GM18858 (cell line): ENCODE measurements around the gene MEPCE.

Source experiments
- ATAC-seq: cut with Tn5 transposase; IDR thresholded peaks from one replicate; pipeline ENCODE4 v1.9.1; 2021; ENCODE audit not compliant: unreplicated experiment

Gene MEPCE

DNA sequence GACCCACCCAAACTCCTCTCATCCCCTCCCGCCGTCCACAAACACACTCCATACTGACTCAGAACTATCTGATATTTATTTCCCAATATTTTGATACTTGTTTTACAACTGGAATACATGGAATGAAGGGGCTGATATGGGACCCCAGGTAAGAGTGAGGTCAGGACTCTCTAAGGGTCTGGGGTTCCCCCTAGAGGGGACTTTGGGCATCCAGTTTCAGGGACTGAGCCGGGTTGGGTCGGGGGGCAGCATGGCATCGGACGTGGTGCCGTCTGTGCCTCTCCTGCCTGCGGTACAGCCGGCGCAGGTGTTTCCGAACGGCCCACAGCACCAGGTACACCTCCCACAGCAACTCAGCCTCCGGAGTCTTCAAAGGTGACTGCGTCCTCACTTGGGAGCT lies 26.9 kb downstream of the MEPCE start:
- no peak for ATAC-seq

DNA sequence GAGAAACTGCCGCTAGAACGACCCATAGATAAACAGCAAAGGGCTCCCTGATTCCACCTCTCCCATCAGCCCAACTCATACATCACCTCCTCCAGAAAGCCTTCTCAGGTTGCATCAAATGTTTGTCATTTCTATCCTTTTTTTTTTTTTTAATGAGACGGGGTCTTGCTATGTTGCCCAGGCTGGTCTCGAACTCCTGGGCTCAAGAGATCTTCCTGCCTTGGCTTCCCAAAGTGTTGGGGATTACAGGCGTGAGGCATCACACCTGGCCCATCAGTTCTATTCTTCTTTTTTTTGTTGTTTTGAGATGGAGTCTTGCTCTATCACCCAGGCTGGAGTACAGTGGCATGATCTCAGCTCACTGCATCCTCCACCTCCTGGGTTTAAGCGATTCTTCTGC lies 27.4 kb downstream of the MEPCE start:
- no peak for ATAC-seq

DNA sequence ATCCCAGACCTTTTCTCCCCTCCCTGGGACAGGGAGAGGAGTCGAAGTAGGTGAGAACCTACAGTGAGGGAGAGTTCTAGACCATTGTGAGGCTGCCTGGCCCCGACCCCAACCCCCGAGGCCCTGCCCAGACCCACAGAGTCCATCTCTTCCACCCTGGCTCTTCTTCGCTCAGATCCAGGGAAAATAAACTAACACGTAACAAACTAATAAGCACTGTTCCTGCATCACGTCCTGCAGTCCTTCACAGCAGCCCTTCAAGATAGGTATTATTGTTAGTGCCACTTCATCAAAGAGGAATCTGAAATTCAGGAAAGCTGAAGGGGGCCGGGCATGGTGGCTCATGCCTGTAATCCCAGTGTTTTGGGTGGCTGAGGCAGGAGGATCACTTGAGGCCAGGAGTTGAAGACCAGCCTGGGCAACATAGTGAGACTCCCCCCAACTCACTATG lies 34.6 kb downstream of the MEPCE start, which contains the start of gene SPACDR:
Gene SPACDR (minus strand): TSS at position 51 of the 451 bp plus-strand sequence. CDS start 235 bp downstream, outside the sequence.
- ATAC-seq: no peak

- ATAC-seq: no peak
Observed at GRCh38 chr7:100464791-100465190, 35.2 kb downstream of the MEPCE start.

DNA sequence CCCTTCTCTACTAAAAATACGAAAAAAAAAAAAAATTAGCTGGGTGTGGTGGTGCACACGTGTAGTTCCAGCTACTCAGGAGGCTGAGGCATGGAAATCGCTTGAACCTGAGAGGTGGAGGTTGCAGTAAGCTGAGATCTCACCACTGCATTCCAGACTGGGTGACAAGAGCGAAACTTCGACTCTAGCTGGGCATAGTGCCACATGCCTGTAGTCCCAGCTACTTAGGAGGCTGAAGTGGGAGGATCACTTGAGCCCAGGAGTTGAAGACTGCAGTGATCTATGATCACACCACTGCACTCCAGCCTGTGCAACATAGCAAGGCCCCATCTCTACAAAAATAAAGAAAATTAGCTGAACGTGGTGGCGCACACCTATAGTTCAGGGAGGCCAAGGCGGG lies 35.7 kb downstream of the MEPCE start:
- no peak for ATAC-seq

- ATAC-seq: no peak
Observed at GRCh38 chr7:100465702-100466311, 36.2 kb downstream of the MEPCE start.

- ATAC-seq: no peak
Observed at GRCh38 chr7:100466653-100467605, 37.3 kb downstream of the MEPCE start.

- ATAC-seq: no peak
Observed at GRCh38 chr7:100467638-100468373, 38.2 kb downstream of the MEPCE start.

DNA sequence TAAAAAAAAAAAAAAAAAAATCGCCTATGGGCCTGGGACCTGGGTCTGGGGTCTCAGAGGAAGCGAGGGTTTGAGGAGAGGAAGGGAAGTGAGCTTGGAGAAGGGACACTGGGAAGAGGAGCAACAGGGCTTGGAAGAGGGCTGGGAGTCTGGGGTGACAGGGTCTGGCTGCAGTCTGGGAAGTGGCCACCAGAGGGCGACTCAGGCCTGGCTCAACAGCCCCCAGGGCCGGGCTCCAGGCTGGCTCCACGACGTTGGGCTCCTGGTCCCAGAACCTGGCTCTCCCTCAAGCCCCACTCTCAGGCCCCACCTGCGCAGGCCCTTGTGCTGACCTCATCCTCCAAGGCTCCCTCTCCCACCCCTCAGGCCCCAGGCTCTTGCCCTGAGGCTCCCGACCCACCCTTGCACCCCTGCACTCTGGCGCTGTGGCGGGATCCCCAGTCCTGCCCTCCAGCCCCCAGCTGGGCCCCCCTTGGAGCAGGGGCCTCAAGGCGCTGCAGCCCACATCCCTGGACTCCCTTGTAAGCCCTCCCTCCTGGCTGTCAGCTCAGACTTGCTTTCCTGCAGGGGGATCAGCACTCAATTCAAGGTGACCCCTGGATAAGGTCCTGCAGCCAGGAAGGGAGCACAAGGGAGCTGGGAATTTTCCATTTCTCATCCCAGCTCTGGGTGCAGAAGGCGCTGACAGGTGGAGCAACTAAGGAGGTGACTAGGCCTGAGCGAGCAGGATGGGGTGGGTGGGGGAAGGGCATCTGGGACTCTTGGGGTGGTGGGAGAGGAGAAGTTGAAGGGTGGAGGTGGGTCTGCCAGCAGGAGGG lies 39.8 kb downstream of the MEPCE start:
- no peak for ATAC-seq

- no peak for ATAC-seq
Observed at GRCh38 chr7:100471021-100471420, 41.4 kb downstream of the MEPCE start.

DNA sequence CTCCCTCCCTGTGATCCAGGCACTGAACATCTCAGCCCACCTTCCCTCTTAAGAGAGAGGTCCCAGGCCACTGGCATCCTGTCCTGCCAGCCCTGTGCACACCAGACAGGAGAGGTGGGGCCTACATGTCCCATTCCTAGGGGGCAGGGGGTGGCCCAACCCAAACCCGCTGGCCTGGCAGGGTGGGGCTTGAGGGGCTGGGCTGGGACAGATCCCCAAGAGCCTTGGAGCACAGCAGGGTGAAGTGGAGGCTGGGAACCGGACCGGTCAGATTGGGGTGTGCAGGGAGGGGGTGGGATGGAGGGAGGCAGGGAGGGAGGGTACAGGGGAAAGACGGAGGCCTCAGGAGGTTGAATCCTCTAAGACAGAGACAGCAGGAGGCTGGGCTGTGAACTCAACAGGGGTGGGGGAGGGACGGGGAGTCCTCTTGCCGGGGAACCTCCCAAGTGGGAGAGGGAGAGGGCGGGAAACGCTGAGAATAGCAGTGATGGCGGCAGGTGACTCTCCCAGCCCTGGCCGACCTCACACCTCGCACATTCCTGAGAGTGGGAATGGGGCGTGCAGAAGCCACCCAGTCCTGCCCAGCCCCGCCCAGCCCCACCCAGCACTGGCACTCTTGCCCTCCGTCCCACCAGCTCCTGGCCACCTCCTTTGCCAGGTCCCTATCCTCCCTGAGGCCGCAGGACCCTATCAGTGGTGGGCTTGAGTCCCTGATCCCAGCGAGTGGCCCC lies 42.7 kb downstream of the MEPCE start:
- ATAC-seq: no peak

DNA sequence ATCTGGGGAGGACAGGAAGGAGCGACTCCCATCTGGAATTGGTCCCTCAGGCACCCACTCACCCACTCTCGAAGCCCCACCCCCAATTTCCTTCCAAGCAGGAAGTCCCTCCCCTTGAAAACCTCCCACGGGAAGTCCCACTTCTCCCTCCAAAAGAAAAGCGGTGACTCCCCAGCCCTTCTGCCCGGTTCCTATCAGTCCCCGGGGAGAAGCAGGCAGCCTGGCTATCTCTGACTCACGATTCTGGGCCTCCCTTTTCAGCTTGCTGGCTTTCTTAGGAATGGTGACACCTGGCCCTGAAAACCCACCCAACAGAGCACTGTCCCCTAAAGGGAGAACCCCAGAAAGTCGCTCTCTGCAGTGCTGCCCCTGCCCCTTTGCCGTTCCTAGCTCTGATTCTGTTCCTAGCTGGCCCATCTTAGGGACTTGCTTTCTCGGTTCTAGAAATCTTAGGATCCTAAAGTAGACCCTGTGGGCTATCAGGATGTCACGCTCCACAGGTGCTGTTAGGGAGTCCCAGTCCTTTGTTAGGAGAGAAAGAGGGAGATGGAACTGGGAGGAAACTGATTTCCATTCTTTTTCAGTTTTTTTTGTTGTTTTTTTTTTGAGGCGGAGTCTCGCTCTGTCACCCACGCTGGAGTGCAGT lies 43.3 kb downstream of the MEPCE start:
- no peak for ATAC-seq

- no peak for ATAC-seq
Observed at GRCh38 chr7:100475549-100475948, 45.9 kb downstream of the MEPCE start.

GRCh38 chr7:100476101-100476780 lies 46.6 kb downstream of the MEPCE start:
- ATAC-seq: no peak

DNA sequence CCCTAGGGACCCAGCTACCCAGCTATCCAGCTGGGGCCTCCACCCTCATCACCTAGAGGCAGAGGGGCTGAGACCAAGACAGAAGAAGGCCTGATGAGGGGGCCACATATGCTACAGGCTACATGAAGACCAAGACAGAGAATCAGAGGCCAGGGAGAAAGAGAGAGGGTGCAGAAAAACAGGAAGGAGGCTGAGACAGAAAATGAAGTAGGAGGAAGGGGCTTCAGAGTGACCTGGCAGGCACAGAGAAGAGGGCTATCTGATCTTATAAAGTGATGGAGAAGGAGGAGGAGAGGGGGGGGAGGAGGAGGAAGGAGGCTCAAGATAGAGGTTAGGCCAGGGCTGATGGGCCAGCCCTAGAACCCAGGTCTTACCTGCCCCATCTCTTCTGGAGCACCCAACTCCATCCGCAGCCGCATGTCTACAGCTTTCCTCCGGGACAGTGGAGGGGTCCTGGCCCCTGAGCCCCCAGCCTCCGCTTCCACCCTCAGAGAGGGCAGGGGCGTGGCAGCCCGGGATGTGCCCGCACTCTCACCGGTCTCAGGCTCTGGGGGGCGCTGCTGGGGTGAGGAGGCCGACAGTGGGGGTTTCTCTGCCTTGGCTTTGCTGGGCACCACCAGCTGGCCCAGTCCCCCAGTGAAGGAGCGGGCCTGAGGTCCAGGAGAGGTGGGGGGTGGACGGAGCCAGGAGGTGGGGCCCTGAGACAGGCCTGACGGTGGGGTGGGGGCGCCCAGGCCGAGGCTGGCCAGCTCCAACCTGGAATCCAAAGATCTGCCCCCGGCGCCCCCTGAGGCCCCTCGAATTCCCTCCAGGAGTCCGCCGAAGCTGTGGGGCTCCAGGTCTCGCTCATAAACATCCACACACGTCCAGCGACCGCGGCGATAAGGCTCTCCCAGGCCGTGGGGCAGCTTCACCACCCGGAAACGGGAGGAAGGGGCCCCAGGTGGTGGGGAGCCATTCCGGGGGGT lies 47.6 kb downstream of the MEPCE start:
- no peak for ATAC-seq

DNA sequence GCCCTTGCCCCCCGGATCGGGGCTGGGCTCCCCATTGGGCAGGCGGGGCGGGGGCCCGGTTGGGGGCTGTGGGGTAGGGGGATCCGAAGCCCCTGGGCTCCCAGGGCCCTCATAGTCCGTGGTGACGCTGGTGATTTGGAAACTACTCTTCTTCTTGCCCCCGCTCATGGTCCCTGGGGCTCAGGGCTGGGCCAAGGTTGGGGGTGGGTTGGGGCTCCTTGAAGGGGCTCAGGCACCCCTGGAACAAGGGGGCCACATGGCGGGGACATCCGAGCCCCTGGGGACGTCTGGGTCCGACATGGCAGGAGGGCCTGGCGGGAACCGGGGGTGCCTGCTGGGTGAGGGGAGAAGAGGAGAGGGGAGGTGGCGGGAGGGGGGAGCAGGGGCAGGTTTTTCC lies 48.2 kb downstream of the MEPCE start:
- no peak for ATAC-seq

- ATAC-seq: peak; percentile 36
Observed at GRCh38 chr7:100478958-100479660, 49.5 kb downstream of the MEPCE start, which contains the start of gene TSC22D4. Gene TSC22D4, minus strand, starts transcription at chr7:100479214. Its CDS starts 1,176 bp downstream, at chr7:100478038.
